ENCODE measurements around the gene NKAP. TPM values are rescaled to one million over a fixed set of nuclear protein-coding genes. Genes with fewer than 3 reads are reported as not detected.
"Not testable (repeated sequence)": the region's sequence is repeated elsewhere in the genome, so short reads cannot be mapped to it uniquely, and the experiment has no call there.

The NKAP gene
- total RNA-seq, 1 experiment from 2014 or later: 4.2 TPM

DNA sequence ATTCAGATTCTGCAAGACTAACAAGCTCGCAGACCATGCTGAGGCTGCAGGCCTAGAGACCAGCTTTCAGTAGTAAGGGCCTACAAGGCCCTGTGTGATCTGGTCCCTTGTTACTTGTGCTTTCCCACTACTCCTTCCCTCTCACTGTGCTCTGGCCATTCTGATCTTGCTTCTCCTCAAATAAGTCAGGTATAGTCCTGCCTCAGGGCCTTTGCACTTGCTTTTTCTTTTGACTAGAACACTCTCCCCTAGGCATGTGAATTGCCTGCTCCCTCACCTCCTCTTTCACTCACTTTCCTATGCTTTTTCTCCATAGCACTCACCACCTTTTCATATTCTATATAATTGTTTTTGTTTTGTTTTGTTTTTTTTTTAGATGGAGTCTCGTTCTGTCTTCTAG, 25.7 kb downstream of the NKAP start:
- no peak overlapping the region for H3K9ac ChIP-seq (ENCODE audit: low read length)
- no peaks in the 10 kb centered on the region for H3K9me2 ChIP-seq (replicated peaks; ENCODE audit: insufficient read depth, low read length)
- H3K79me2 ChIP-seq (ENCODE audit: low read length): no peaks in the 10 kb centered on the region
- no peak overlapping the region for H3K4me3 ChIP-seq (ENCODE audit: low read length)
- no peak overlapping the region for H3K27ac ChIP-seq (ENCODE audit: low read length)
- DNase-seq: no peak
- no peaks in the 10 kb centered on the region for H3K27me3 ChIP-seq (ENCODE audit: low read length)
- no peak overlapping the region for H3K4me2 ChIP-seq (ENCODE audit: low read depth, low read length, poor library complexity, severe bottlenecking)
- no peaks in the 10 kb centered on the region for H4K20me1 ChIP-seq (ENCODE audit: insufficient read depth, low read depth, low read length)
- no peaks in the 10 kb centered on the region for H3K4me1 ChIP-seq (ENCODE audit: low read length)
- H2AFZ ChIP-seq (ENCODE audit: low read length): no peak overlapping the region
- H3K9me3 ChIP-seq (ENCODE audit: low read length): no peaks in the 10 kb centered on the region
- H3K36me3 ChIP-seq (ENCODE audit: insufficient read depth, low read length): no peaks in the 10 kb centered on the region

- Histone ChIP-seq H3K9me3 (ENCODE audit: low read length) (no peaks in the 10 kb centered on the region), H3K4me1 (ENCODE audit: low read length) (no peaks in the 10 kb centered on the region), H3K9me2 (replicated peaks; ENCODE audit: insufficient read depth, low read length) (no peaks in the 10 kb centered on the region), H3K4me3 (ENCODE audit: low read length) (no peak overlapping the region), H4K20me1 (ENCODE audit: insufficient read depth, low read depth, low read length) (no peaks in the 10 kb centered on the region), H3K4me2 (ENCODE audit: low read depth, low read length, poor library complexity, severe bottlenecking) (no peak overlapping the region), H3K27ac (ENCODE audit: low read length) (no peak overlapping the region), H3K27me3 (ENCODE audit: low read length) (no peaks in the 10 kb centered on the region), H2AFZ (ENCODE audit: low read length) (no peak overlapping the region), H3K9ac (ENCODE audit: low read length) (no peak overlapping the region), H3K79me2 (ENCODE audit: low read length) (no peaks in the 10 kb centered on the region), H3K36me3 (ENCODE audit: insufficient read depth, low read length) (no peaks in the 10 kb centered on the region)
- DNase-seq: no peak
Measured at GRCh38 chrX:119916310-119916709, 27.2 kb downstream of the NKAP start.

GRCh38 chrX:119900976-119901375, 42.6 kb downstream of the NKAP start:
- no peak overlapping the region for H3K4me2 ChIP-seq (ENCODE audit: low read depth, low read length, poor library complexity, severe bottlenecking)
- H3K4me1 ChIP-seq (ENCODE audit: low read length): no peaks in the 10 kb centered on the region
- H3K9me3 ChIP-seq (ENCODE audit: low read length): no peaks in the 10 kb centered on the region
- no peak overlapping the region for H3K9ac ChIP-seq (ENCODE audit: low read length)
- no peak overlapping the region for H3K4me3 ChIP-seq (ENCODE audit: low read length)
- H3K79me2 ChIP-seq (ENCODE audit: low read length): no peaks in the 10 kb centered on the region
- no peaks in the 10 kb centered on the region for H3K27me3 ChIP-seq (ENCODE audit: low read length)
- no peak for DNase-seq
- no peaks in the 10 kb centered on the region for H4K20me1 ChIP-seq (ENCODE audit: insufficient read depth, low read depth, low read length)
- H2AFZ ChIP-seq (ENCODE audit: low read length): no peak overlapping the region
- no peak overlapping the region for H3K27ac ChIP-seq (ENCODE audit: low read length)
- no peaks in the 10 kb centered on the region for H3K36me3 ChIP-seq (ENCODE audit: insufficient read depth, low read length)
- no peaks in the 10 kb centered on the region for H3K9me2 ChIP-seq (replicated peaks; ENCODE audit: insufficient read depth, low read length)

GRCh38 chrX:119899125-119899524, 44.4 kb downstream of the NKAP start:
- H3K27ac ChIP-seq (ENCODE audit: low read length): no peak overlapping the region
- H3K4me1 ChIP-seq (ENCODE audit: low read length): peaks cover 5% of the 10 kb centered on the region
- H3K27me3 ChIP-seq (ENCODE audit: low read length): no peaks in the 10 kb centered on the region
- H3K9ac ChIP-seq (ENCODE audit: low read length): no peak overlapping the region
- H3K36me3 ChIP-seq (ENCODE audit: insufficient read depth, low read length): no peaks in the 10 kb centered on the region
- H3K4me3 ChIP-seq (ENCODE audit: low read length): no peak overlapping the region
- no peaks in the 10 kb centered on the region for H4K20me1 ChIP-seq (ENCODE audit: insufficient read depth, low read depth, low read length)
- no peak overlapping the region for H2AFZ ChIP-seq (ENCODE audit: low read length)
- H3K9me2 ChIP-seq (replicated peaks; ENCODE audit: insufficient read depth, low read length): no peaks in the 10 kb centered on the region
- no peak overlapping the region for H3K4me2 ChIP-seq (ENCODE audit: low read depth, low read length, poor library complexity, severe bottlenecking)
- H3K9me3 ChIP-seq (ENCODE audit: low read length): no peaks in the 10 kb centered on the region
- H3K79me2 ChIP-seq (ENCODE audit: low read length): no peaks in the 10 kb centered on the region
- DNase-seq: no peak

- no peaks in the 10 kb centered on the region for H3K79me2 ChIP-seq (ENCODE audit: low read length)
- no peaks in the 10 kb centered on the region for H3K27me3 ChIP-seq (ENCODE audit: low read length)
- no peaks in the 10 kb centered on the region for H3K9me3 ChIP-seq (ENCODE audit: low read length)
- no peak for DNase-seq
- no peak within 1 kb of the TSS for H2AFZ ChIP-seq (ENCODE audit: low read length)
- H3K4me3 ChIP-seq (ENCODE audit: low read length): no peak within 1 kb of the TSS
- no peaks in the 10 kb centered on the region for H4K20me1 ChIP-seq (ENCODE audit: insufficient read depth, low read depth, low read length)
- H3K4me1 ChIP-seq (ENCODE audit: low read length): peaks cover 5% of the 10 kb centered on the region
- H3K36me3 ChIP-seq (ENCODE audit: insufficient read depth, low read length): no peaks in the 10 kb centered on the region
- H3K4me2 ChIP-seq (ENCODE audit: low read depth, low read length, poor library complexity, severe bottlenecking): no peak within 1 kb of the TSS
- H3K9ac ChIP-seq (ENCODE audit: low read length): no peak within 1 kb of the TSS
- H3K27ac ChIP-seq (ENCODE audit: low read length): no peak within 1 kb of the TSS
- H3K9me2 ChIP-seq (replicated peaks; ENCODE audit: insufficient read depth, low read length): no peaks in the 10 kb centered on the region
Measured at GRCh38 chrX:119895843-119896326, 47.7 kb downstream of the NKAP start, which contains the start of gene AKAP14. AKAP14 (plus strand) TSS chrX:119895893; CDS start chrX:119903224, 7,331 bp downstream.

DNA sequence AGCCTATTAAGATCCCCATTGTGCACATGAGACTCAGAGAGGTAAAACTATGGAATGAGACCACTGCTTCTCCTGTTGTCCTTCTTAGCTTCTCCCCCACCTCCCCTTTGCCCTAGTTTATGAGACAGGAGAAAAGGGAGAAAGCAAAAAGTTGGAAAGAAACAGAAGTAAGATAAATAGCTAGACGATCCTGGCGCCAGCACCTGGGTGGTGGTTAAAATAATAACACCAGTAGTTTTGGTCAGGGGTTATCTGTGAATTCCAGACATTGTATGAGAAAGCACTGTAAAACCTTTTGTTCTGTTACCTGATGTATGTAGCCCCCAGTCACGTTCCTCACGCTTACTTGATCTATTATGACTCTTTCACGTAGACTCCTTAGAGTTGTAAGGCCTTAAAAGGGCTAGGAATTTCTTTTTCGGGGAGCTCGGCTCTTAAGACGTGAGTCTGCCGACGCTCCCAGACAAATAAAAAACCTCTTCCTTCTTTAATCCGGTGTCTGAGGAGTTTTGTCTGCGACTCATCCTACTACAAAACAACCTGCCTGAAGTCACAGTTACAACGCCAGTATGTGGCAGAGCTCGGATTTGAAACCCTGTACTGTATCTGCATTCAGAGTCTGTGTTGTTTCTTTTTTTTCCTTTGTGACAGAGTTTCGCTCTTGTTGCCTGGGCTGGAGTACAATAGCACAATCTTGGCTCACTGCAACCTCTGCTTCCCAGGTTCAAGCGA, 51.4 kb downstream of the NKAP start:
- not testable (repeated sequence) for H3K9ac ChIP-seq (ENCODE audit: low read length); H3K27me3 ChIP-seq (ENCODE audit: low read length); H3K9me3 ChIP-seq (ENCODE audit: low read length); H3K36me3 ChIP-seq (ENCODE audit: insufficient read depth, low read length); H3K4me1 ChIP-seq (ENCODE audit: low read length); H3K9me2 ChIP-seq (replicated peaks; ENCODE audit: insufficient read depth, low read length); H3K27ac ChIP-seq (ENCODE audit: low read length); H3K4me3 ChIP-seq (ENCODE audit: low read length); H4K20me1 ChIP-seq (ENCODE audit: insufficient read depth, low read depth, low read length); H3K79me2 ChIP-seq (ENCODE audit: low read length); H2AFZ ChIP-seq (ENCODE audit: low read length); H3K4me2 ChIP-seq (ENCODE audit: low read depth, low read length, poor library complexity, severe bottlenecking); DNase-seq

DNA sequence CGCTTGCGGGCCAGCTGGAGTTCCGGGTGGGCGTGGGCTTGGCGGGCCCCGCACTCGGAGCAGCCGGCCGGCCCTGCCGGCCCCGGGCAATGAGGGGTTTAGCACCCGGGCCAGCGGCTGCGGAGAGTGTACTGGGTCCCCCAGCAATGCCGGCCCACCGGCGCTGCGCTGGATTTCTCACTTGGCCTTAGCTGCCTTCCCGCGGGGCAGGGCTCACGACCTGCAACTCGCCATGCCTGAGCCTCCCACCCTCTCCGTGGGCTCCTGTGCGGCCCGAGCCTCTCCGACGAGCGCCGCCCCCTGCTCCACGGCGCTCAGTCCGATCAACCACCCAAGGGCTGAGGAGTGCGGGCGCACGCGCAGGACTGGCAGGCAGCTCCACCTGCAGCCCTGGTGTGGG, 52.9 kb downstream of the NKAP start:
- not testable (repeated sequence) for DNase-seq; H2AFZ ChIP-seq (ENCODE audit: low read length); H3K27ac ChIP-seq (ENCODE audit: low read length); H3K36me3 ChIP-seq (ENCODE audit: insufficient read depth, low read length); H3K4me3 ChIP-seq (ENCODE audit: low read length); H3K9me2 ChIP-seq (replicated peaks; ENCODE audit: insufficient read depth, low read length); H3K27me3 ChIP-seq (ENCODE audit: low read length); H3K9ac ChIP-seq (ENCODE audit: low read length); H3K4me1 ChIP-seq (ENCODE audit: low read length); H3K4me2 ChIP-seq (ENCODE audit: low read depth, low read length, poor library complexity, severe bottlenecking); H3K9me3 ChIP-seq (ENCODE audit: low read length); H3K79me2 ChIP-seq (ENCODE audit: low read length); H4K20me1 ChIP-seq (ENCODE audit: insufficient read depth, low read depth, low read length)

DNA sequence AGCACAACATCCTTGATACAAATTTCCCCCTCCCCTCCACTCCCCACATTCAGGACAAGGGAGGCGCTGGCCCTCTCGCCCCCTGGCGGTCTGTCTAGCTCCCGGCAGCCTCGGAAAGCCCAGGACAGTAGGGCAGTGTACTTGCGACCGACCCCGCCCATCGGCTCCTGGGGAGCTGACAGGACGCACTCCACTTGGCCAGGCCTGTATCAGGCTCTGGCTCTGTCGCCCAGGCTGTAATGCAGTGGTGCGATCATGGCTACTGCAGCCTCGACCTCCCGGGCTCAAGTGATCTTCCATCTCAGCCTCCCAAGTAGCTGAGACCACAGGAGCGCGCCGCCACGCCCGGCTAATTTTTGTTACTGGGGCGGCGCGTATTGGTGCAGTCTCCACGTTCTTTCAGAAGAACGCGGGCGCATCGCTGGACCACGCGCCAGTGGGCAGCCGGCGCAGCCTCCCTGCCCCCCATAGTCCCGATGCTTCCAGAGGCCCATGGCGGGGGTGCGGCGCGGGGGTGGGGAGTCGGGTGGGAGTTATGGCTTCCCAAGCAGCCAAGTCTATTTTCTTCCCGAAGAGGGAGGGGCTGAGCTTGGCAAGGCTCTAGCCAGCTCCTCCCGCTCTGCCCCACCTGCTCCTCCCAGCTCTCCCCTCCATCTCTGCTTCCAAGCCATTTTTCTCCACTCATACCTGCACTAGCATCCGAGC, 55.7 kb downstream of the NKAP start:
- Histone ChIP-seq H3K4me3 (ENCODE audit: low read length) (no peak overlapping the region), H3K79me2 (ENCODE audit: low read length) (no peaks in the 10 kb centered on the region), H3K9me2 (replicated peaks; ENCODE audit: insufficient read depth, low read length) (no peaks in the 10 kb centered on the region), H3K4me1 (ENCODE audit: low read length) (no peaks in the 10 kb centered on the region), H3K27me3 (ENCODE audit: low read length) (no peaks in the 10 kb centered on the region), H3K9me3 (ENCODE audit: low read length) (no peaks in the 10 kb centered on the region), H3K27ac (ENCODE audit: low read length) (no peak overlapping the region), H3K4me2 (ENCODE audit: low read depth, low read length, poor library complexity, severe bottlenecking) (no peak overlapping the region), H3K36me3 (ENCODE audit: insufficient read depth, low read length) (no peaks in the 10 kb centered on the region), H3K9ac (ENCODE audit: low read length) (no peak overlapping the region), H2AFZ (ENCODE audit: low read length) (no peak overlapping the region), H4K20me1 (ENCODE audit: insufficient read depth, low read depth, low read length) (no peaks in the 10 kb centered on the region)
- peak; percentile 70 for DNase-seq

Measured in Karpas-422 (cell line).